ENCODE data around the gene ACTL8.

The ACTL8 gene

DNA sequence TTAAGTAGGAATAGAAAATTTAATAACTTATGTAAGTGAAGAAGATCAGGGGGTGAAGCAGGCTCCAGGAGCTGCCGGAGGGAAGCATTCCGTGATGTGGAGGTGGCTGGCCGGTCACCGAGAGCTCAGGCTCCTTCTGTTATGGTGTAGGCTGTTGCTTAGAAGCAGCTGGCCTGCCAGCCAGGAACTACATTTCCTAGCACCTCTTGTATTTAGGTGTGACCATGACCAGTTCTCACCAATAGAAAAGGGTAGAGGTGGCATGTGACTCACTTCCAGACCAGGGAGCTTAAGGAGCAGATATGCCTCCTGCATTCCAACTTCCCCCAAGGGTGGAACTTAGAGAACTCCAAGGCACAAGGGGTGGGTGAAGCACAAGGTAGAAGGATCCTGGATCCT, 120.7 kb downstream of the ACTL8 start:
- DNase-seq (ENCODE audit: low spot score): no peak

Data from cerebellar cortex (tissue), 1 donor.